ENCODE results near the gene NCOA1.
A peak's percentile ranks its signal among the peaks of the same experiment; 100 is the strongest.
"Not testable (repeated sequence)": the region's sequence is repeated elsewhere in the genome, so short reads cannot be mapped to it uniquely, and the experiment has no call there.

The NCOA1 gene

DNA sequence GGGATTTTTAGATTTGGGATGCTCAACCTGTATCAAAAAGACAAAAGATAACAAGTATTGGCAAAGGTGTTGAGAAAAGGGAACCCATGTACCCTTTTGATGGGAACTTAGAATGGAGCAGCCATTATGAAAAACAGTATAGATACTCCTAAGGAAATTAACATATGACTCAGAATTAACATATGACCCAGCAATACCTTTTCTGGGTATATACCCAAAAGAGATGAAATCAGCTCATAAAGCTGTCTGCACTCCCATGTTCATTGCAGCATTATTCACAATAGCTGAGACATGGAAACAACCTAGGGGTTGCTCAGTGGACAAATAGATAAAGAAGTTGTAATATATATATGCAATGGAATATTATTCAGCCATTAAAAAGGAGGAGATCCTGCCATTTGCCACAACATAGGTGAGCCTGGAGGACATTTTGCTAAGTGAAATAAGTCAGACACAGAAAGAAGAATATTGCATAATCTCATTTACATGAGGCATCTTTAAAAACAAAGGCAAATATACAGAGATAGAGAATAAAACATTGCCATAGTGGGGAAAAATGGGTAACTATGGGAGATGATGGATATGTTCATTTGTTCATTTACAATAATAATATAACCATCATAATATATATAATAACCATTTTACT, 160.1 kb downstream of the NCOA1 start:
- DNase-seq = no peak

DNA sequence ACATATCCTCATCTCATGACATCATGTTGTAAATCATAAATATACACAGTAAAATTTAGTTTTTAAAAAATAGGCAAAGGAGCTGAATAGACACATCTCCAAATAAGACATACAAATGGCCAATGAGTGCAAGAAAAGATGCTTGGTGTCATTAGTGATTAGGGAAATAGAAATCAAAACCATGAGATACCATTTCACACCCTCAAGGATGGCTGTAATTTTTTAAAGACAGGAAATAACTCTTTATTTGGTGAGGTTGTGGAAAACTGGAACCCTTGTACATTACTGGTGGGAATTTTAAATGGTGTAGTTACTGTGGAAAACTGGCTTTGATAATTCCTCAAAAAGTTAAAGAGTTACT, 160.6 kb downstream of the NCOA1 start:
- no peak for DNase-seq

DNA sequence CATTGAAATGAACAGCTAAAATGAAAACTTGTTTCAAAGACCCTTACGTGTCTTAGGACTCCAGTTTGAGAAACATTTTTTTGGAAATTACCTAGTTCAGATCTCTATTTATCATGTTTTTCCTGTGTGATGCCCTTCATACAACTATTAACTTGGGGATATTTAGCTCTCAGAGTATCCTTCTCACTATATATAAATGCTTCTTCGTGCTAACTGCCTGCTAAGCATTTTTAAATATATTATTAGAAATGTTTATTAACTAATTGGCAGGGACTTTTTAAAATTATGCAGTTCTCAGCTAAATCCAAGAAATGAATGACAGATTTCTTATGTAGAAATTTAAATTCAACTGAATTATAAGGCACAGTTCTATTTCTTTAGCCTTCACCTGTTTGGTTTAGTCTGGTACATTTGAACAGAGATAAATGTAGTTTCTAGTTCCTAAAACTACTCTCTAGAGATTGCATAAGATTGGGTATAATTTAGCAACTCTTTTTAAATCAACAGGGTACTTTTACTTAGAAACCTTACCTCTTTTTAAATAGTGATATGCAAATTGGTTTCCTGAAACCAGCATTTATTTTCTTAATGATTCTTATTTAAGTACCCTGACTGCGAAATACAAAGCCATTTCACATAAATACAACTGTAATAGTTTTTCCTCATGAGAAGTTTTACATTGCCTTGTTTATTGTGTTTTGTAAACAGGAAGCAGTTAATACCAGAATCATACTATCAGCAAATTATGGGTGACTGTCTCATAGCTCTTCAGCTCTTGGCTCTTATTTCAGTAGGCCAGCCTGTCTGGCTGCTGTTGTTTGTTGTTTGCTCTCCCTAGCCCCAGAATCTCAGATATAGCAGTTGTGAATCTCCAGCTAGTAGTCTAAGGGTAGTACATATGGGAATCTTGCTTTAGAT, 161.5 kb downstream of the NCOA1 start:
- peak; percentile 62 for DNase-seq

DNA sequence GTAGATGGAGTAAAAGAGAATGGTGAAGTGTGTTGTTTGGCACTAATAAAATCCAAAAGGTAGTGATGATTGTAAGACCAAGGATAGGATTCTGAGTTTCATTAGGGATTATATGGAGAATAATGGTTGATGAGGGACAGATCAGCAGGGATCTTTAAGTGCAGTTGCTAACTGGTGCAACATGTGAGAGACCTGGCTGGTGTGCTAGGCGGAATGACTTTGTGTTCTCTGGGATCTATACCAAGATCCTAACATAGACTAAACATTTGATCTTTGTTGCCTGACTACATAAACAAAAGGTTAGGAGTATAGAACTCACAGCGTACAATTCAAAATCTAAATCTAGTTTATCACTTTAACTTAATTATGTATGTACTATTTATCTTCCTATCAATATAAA, 166.8 kb downstream of the NCOA1 start:
- DNase-seq = peak; percentile 21

DNA sequence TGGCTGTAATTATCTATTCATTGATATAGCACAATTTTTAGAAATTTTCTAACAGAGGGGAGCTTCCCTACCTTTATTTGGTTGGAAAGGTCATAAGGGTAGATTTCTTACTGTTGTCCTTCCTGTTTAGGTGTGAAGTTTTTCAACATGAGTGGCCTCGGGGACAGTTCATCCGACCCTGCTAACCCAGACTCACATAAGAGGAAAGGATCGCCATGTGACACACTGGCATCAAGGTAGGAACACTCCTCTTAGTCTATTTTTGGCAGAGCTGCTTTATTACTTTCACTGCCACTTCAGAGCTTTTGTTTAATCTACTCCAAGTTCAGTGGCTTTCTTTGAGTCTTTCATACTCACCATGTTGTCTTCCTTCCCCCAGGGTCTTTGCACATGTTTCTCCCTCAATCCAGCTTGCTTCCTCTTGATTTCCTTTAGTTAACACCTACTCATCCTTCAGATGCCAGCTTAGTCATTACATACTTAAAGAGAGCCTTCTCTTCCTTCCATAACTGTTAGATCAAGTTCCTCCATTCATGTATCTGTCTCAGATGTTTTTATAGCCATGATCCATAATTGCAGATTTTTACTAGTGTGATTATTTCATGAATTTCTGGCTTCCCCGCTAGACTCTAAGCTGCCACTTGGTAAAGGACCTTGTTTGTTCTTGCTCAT, 167.6 kb downstream of the NCOA1 start:
- peak; percentile 20 for DNase-seq

DNA sequence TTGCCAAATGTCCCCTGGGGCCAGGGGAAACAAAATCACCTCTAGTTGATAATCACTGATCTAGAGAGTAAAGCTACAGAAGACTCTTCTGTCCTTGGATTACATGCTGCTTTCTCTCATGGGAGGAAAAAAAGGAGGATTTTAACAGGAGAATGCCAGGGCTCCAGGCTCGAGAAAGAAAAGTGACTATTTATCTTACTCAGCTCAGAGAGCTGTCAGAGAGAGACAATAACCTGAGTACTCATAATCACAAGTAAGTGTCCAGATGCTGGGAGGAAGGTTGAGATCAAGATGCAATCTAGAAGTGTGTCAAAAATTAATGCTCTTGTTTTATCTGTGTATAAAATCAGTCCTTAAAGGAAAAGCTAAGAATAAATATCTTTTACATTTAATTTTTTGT, 168.8 kb downstream of the NCOA1 start:
- peak; percentile 72 for DNase-seq

DNA sequence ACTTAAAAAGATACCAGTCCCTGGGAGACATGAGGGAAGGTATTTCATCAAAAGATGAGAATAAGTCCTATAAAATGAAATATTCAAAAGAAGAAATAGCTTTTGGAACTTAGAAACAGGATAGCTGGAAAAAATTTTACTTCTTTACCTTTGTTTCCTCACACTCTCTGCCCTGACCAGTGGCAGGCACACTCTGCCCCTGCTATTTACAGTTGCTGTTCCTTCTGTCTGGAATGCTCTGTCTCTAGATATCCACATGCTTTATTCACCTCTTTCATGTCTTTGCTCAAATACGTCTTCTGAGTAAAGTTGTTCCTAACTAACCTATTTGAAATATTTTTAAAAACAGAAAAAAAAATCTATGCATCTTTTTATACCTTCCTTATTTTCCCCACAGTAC, 176.5 kb downstream of the NCOA1 start:
- no peak for DNase-seq

DNA sequence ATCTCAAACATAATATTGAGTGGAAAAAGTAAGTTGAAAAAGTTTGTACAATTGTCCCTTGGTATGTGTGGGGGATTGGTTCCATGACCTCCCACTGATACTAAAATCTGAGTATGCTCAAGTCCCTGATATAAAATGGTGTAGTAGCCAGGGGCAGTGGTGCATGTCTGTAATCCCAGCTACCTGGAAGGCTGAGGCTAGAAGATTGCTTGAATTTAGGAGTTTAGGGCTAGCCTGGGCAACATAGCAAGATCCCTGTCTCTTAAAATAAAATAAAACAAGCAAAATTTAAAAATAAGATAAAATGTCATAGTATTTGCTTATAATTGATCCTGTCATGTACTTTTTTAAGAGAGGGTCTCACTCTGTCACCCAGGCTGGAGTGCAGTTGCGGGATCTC, 180.2 kb downstream of the NCOA1 start:
- DNase-seq = no peak

DNA sequence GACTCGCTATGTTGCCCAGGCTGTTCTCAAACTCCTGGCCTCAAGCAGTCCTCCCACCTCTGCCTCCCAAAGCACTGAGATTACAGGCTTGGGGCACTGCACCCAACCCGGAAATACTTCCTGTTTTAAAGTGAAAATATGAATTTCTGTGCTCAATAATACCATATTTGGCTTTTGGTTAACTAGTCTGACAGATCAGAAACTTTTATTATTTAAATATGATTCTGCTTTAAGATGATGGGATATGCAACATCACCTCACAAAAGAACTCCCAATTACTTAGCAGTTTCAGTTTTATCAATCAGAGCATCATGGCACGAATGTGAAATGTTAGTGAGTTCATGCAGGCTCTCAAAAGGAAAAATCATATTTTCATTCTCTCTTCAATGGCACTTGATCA, 181.5 kb downstream of the NCOA1 start:
- DNase-seq = no peak

DNA sequence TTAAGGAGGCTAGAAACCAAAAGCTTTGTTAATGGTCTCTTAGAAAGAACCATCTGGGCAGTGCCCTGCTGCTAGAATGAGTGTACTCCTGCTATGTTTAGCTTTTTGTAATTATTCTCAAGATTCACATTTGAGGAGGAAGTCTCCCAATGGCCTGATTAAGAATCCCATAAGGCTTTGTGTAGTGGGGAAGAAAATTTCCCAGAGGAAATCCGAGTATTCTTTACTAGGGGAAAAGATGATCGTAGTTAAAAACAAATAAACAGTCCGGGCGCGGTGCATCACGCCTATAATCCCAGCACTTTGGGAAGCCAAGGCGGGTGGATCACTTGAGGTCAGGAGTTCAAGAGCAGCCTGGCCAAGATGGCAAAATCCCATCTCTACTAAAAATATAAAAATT, 184.3 kb downstream of the NCOA1 start:
- DNase-seq = no peak

DNA sequence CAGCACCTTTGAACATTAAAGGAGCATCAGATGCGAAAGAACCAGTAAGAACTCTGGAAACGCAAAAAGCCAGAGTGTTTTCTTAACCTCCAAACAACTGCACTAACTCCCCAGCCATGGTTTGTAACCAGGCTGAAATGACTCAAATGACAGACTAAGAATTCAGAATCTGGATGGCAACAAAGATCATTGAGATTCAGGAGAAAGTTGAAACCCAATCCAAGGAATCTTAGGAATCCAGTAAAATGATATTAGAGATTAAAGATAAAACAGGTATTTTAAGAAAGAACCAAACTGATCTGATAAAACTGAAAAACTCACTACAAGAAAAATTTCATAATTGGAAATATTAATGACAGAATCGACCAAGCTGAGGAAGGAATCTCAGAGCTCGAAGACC, 185.4 kb downstream of the NCOA1 start:
- no peak for DNase-seq

DNA sequence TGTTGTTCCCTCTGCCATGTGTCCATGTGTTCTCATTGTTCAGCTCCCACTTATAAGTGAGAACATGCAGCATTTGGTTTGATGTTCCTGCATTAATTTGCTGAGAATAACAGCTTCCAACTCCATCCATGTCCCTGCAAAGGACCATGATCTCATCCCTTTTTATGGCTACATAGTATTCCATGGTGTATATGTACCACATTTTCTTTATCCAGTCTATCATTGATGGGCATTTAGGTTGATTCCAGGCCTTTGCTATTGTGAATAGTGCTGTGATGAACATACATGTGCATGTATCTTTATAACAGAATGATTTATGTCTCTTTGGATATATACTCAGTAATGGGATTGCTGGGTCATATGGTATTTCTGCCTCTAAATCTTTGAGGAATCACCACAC, 187.0 kb downstream of the NCOA1 start:
- not testable (repeated sequence) for DNase-seq

DNA sequence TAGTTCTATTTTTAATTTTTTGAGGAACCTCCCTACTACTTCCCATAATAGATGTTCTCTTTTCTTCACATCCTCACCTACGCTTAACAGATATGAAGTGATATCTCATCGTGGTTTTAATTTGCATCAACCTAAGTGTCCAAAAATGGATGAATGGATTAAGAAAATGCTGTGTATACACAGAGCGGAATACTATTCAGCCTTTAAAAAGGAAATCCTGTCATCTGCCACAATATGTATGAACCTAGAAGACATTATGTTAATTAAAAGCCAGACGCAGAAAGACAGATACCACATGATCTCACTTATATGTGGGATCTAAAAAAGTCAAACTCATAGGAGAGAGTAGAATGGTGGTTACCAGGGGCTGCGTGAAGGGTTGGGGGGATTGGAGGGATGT, 189.1 kb downstream of the NCOA1 start:
- DNase-seq = no peak

DNA sequence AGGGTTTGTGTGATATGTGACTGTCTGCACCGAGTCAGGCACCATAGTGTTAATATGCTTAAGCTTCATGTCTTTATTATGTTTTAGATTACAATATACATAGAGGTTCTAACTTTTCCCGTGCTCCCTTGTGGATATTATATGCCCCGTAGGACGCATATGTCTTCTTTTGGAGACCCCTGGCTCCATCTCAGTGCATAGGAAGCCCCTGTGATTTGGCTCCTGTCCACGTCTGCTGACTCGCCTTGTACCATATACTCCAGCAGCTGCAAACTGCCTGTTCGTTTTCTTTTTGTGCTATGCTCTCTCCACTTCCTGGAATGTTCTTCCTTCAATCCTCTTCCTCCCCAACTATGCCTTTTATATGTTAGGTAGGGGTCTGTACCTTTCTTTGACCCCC, 191.2 kb downstream of the NCOA1 start:
- peak; percentile 6 for DNase-seq

DNA sequence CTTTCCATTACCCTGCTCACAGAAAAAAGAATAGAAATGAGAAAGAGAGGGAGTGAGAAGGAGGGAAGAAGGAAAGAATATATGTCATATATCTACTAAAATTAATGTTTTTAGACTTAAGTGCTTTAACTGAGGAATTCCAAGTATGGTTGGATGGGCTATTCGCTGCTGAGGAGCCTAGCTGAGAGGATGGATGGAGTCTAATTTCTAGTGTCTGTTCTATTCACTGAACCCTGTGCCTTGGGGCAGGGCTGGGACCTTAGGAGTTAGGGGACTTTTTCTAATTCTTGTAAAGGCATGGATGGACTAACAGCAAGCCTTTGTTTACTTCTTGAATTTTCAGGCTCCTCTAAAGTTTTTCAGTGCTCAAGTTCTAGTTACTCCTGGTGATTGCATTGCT, 192.4 kb downstream of the NCOA1 start:
- no peak for DNase-seq

DNA sequence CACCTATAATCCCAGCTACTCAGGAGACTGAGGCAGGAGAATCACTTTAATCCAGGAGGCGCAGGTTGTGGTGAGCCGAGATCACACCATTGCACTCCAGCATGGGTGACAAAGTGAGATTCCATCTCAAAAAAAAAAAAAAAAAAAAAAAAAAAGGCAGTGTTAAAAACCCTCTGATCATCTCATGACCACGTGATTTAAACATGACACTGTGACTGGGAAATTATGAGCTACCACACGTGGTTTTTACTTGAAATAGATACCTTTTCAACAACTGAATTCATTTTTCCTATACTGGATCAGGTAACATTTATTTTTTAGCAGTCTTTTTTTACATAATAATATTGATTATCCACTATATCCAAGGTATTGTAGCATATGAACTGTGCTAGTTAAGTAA, 199.5 kb downstream of the NCOA1 start:
- no peak for DNase-seq

DNA sequence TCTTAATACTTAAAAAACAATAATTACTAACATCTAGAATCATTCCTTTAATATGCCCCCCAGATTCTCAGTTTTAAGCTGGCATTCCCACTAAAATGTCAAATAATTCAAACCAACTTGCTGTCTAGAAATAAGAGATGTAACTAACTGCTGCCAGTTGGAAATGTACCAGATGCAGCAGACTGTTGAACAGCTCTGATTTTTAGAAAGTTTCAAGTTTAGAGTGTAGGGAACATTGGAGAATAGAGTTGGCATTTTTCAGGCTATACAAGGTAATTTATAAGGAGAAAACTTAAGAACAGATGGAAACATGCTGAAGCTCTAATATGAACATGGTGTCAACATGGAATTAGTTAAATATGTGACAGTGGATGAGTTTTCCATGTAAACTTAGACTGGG, 200.8 kb downstream of the NCOA1 start:
- DNase-seq = no peak

DNA sequence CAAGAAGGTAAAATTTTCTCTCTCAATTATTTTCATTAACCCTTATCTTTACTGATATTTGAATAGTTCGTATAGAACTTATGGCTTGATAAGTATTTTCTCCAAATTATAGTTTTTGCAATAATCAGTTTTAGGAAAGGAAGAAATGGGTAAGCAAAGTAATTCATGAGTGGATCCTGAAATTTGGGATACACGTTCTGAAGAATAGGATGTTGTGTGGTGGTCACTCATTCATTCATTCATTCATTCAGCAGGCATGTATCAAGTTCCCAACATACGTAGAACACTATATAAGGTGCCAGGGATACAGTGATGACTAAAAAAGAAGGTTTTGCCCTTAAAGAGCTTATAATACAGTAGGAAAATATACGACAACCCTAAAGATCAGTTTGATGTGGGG, 206.7 kb downstream of the NCOA1 start:
- DNase-seq = no peak

DNA sequence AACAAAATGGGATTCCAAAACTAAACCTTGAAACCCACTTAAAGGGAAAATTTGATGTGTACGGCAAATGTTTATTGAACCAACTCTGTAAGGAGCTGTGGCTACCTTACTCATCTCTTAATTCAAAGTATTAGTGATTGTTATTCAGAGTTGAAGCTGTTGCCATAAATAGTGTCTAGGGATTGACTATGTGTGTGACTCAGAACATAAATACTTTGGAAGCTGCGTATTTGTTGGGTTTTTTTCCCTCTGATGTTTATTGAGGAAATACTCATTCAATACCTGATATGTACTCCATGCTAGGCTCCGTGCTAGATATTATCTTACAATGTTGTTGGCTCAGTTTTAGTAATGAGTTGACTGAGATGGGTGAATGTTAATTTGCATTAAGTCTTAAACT, 211.7 kb downstream of the NCOA1 start:
- no peak for DNase-seq

DNA sequence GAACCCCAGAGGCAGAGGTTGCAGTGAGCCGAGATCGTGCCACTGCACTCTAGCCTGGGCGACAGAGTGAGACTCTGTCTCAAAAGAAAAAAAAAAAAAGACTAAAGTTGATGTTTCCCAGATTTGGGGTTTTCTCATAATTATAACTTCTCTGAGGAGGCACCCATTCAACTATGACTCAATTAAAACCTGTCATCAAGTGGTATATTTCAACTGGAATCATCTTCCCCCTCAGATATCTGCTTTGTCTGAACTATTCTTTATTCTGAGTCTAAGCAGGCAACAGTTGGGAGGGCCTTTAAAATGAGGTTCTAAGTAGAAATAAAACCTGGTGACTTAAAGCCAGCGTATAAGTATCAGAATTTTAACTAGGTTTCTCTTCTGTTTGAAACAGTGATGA, 213.6 kb downstream of the NCOA1 start:
- DNase-seq = no peak

DNA sequence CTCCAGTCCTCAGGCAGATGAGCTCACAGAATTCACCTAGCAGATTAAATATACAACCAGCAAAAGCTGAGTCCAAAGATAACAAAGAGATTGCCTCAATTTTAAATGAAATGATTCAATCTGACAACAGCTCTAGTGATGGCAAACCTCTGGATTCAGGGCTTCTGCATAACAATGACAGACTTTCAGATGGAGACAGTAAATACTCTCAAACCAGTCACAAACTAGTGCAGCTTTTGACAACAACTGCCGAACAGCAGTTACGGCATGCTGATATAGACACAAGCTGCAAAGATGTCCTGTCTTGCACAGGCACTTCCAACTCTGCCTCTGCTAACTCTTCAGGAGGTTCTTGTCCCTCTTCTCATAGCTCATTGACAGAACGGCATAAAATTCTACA, 216.1 kb downstream of the NCOA1 start:
- DNase-seq = no peak

DNA sequence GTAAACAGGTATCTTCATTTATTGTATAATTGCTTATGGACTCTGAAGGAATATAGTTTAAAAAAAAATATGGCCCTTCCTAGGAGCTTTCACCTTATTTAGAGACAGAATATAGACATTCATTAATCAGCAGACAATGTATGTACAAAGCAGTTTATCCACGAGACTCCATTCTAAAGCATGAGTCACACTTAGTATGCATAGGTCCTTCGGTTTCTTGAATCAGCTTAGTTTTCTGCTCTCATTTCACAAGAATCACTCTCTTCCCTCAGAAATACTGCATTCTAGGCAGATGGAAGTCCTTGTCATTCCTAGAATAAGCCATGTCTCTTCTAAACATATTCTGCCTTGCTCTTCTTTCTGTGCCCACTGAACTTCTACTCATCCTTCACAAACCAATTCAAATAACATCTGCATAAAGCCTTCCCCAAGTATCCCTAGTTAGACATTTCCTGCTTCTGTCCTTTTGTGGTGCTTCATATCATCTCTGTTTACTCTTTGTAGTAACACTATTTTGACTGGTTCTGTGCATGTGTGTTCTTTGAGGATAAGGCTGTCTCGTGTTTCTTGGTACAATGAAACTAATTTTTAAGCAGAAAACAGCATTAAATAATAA, 217.6 kb downstream of the NCOA1 start:
- peak; percentile 24 for DNase-seq

DNA sequence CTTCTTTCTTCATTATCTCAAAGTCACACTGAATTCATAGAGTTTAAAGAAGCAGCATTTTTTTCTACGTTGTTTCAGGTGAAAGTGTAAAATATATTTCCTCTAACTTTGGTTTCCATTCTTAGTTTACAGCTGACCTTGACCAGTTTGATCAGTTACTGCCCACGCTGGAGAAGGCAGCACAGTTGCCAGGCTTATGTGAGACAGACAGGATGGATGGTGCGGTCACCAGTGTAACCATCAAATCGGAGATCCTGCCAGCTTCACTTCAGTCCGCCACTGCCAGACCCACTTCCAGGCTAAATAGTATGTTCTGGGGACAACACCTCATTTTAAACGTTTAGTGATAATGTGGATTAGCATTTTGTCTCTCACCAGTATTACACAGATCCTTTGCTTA, 219.8 kb downstream of the NCOA1 start:
- no peak for DNase-seq

DNA sequence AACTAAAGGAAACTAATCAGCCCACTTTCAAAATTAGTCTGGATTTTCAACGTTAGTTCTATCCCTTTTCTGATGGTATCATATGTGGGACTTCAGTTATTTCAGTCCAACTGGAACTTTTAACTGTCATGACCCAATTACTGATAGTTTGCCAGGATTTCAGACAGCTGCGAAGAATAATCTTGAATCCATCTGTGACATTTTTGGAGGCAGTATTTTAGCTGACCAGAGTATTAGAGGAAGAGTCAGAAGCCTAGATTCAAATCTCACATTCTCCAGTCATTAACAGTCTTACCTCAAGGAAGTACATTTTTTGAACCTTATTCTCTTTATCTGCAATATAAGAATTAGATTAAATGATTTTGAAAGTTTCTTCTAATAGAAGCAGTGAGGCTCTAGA, 220.8 kb downstream of the NCOA1 start:
- no peak for DNase-seq

Measured in NCI-H69 (cell line).